ENCODE data around the gene FYTTD1.

DNA sequence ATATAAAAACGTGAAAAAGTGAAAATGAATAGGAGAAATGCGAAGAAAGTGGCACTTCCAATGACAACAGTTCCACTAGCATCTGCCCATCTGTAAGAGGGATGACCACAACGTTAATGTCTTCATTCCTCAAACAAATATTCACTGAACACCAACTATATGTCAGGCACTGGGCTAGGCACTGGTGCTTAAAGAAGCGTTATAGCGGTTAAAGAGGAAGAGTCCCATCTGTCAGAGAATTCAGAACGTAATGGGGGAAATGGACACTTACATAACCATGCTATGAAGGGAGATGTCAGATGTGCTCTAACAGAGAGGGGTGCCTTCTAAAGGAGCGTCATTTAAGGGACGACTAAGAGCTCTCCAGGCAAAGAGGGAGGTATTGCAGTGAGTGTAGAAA, 21.2 kb upstream of the FYTTD1 start:
- TF ChIP-seq, protein P1, sequence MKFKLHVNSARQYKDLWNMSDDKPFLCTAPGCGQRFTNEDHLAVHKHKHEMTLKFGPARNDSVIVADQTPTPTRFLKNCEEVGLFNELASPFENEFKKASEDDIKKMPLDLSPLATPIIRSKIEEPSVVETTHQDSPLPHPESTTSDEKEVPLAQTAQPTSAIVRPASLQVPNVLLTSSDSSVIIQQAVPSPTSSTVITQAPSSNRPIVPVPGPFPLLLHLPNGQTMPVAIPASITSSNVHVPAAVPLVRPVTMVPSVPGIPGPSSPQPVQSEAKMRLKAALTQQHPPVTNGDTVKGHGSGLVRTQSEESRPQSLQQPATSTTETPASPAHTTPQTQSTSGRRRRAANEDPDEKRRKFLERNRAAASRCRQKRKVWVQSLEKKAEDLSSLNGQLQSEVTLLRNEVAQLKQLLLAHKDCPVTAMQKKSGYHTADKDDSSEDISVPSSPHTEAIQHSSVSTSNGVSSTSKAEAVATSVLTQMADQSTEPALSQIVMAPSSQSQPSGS (CRISPR knock-in tag; IDR thresholded peaks at IDR 0.05; ENCODE audit: borderline replicate concordance, low read depth), result no peak
- no peak for TF ChIP-seq E2F4 (CRISPR knock-in tag; IDR thresholded peaks at IDR 0.05; ENCODE audit: borderline replicate concordance, low read depth)
- TF ChIP-seq, protein P2, sequence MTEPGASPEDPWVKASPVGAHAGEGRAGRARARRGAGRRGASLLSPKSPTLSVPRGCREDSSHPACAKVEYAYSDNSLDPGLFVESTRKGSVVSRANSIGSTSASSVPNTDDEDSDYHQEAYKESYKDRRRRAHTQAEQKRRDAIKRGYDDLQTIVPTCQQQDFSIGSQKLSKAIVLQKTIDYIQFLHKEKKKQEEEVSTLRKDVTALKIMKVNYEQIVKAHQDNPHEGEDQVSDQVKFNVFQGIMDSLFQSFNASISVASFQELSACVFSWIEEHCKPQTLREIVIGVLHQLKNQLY (CRISPR knock-in tag; IDR thresholded peaks at IDR 0.05), result no peak
- no peak for TF ChIP-seq ZNF532 (CRISPR knock-in tag; IDR thresholded peaks at IDR 0.05; ENCODE audit: borderline replicate concordance)
- no peak for TF ChIP-seq CTCF (IDR thresholded peaks at IDR 0.05)
- no peak for TF ChIP-seq CBFB (CRISPR knock-in tag; IDR thresholded peaks at IDR 0.05; ENCODE audit: low read depth)
- no peak for TF ChIP-seq JUN (CRISPR knock-in tag; IDR thresholded peaks at IDR 0.05)
